GM12874 (cell line): ENCODE results near the gene ITGBL1.
A peak's percentile ranks its signal among the peaks of the same experiment; 100 is the strongest.

ENCODE experiments used
- CTCF ChIP-seq: IDR thresholded peaks from 2 replicates; pipeline ENCODE4 v1.5.1; 2011; ENCODE audit warnings: low read depth, mild to moderate bottlenecking, control low read depth, low read length, moderate library complexity; ENCODE audit not compliant: insufficient read depth

The ITGBL1 gene

GRCh38 chr13:101751488-101751887 is 299.0 kb downstream of the ITGBL1 start:
- TF ChIP-seq CTCF: no peak

GRCh38 chr13:101752432-101752831 is 300.0 kb downstream of the ITGBL1 start:
- TF ChIP-seq CTCF: no peak

- TF ChIP-seq CTCF: no peak
Observed at GRCh38 chr13:101755228-101755887, 302.9 kb downstream of the ITGBL1 start.

- TF ChIP-seq CTCF: peak; percentile 33; the same call in 1 of the 2 replicates
Observed at GRCh38 chr13:101757446-101758039, 305.1 kb downstream of the ITGBL1 start.

- TF ChIP-seq CTCF: no peak
Observed at GRCh38 chr13:101763191-101763590, 310.7 kb downstream of the ITGBL1 start.
